Measurements from ENCODE around the gene CASKIN1.

CASKIN1 gene

DNA sequence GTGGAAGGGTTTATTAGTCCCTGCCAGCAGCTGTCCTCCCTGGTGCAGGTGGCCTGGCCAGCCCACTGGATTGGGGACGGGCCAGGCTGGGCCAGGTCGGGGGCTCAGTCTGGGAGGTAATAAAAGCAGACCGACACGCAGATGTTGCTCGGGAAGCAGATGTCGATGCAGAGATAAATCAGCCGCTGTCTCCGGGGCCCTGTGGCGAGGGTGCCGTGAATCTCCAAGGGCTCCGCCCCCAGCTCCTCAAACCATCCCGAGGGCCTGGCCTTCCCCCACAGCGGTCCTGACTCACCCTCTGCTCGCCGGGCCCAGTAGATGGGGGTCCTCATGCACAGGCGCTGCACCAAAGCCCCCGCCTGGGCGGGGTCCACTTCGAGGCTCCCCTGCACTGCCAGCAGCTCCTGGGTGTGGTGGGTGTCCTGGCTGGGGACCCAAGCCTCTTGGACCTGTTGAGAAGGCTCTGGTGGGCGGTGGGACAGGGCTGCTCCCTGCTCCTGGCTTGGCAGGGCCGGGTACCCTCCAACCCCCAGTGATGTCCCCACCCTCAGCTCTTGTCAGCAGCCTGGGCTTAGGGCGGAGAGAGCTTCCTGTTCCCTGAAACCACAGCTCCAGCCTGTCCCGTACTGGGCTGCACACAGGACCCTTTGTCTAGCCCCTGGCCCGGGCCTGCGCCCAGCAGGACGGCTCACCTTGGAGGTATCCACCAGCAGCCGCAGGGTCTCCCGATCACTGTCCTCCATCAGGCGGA, 13.0 kb upstream of the CASKIN1 start:
- Histone ChIP-seq H3K9me3 (ENCODE audit: insufficient read depth, low read length, severe bottlenecking) (no peaks in the 10 kb centered on the region), H3K4me2 (ENCODE audit: insufficient read depth, low read length) (no peak overlapping the region), H3K4me1 (ENCODE audit: insufficient read depth, low read length) (peaks cover 53% of the 10 kb centered on the region), H3K9ac (ENCODE audit: low read depth, low read length) (no peak overlapping the region), H3K27ac (ENCODE audit: low read length) (no peak overlapping the region), H2AFZ (ENCODE audit: low read depth, low read length) (no peak overlapping the region), H3K36me3 (ENCODE audit: insufficient read depth, low read length) (peaks cover 68% of the 10 kb centered on the region), H3K27me3 (ENCODE audit: insufficient read depth, low read length, poor library complexity) (no peaks in the 10 kb centered on the region), H3K79me2 (ENCODE audit: insufficient read depth, low read length) (peaks cover 60% of the 10 kb centered on the region), H4K20me1 (ENCODE audit: insufficient read depth, low read length) (peaks cover 29% of the 10 kb centered on the region), H3K4me3 (ENCODE audit: low read depth in 1 of 2, low read length in 2 of 2) (no peak overlapping the region)
- ATAC-seq (ENCODE audit: insufficient read depth, low read depth): no peak
- no peak for DNase-seq
- TF ChIP-seq, protein P1, sequence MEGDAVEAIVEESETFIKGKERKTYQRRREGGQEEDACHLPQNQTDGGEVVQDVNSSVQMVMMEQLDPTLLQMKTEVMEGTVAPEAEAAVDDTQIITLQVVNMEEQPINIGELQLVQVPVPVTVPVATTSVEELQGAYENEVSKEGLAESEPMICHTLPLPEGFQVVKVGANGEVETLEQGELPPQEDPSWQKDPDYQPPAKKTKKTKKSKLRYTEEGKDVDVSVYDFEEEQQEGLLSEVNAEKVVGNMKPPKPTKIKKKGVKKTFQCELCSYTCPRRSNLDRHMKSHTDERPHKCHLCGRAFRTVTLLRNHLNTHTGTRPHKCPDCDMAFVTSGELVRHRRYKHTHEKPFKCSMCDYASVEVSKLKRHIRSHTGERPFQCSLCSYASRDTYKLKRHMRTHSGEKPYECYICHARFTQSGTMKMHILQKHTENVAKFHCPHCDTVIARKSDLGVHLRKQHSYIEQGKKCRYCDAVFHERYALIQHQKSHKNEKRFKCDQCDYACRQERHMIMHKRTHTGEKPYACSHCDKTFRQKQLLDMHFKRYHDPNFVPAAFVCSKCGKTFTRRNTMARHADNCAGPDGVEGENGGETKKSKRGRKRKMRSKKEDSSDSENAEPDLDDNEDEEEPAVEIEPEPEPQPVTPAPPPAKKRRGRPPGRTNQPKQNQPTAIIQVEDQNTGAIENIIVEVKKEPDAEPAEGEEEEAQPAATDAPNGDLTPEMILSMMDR (IDR thresholded peaks at IDR 0.05; ENCODE audit: borderline replicate concordance, extremely low read depth, low read length, poor library complexity, severe bottlenecking): no peak
- no peak for TF ChIP-seq EZH2 (IDR thresholded peaks at IDR 0.05; ENCODE audit: borderline replicate concordance, low read depth, low read length, severe bottlenecking)

DNA sequence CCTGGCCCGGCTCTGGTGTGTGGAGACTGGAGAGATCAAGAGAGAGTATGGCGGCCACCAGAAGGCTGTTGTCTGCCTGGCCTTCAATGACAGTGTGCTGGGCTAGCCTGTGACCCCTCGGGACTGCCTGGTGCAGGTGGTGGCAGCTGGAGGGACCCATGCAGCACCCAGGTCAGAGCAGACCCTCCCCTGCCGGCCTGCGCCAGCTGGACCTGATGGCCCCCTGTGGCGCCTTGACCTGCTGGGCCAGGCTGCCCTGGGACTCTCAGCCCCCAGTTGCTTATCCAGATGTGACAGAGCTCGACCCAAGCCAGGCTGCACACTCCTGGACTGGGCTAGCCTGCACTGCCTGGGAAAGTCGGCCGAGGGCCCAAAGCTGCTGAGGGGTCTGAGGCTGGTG, 12.4 kb upstream of the CASKIN1 start:
- Histone ChIP-seq H3K27me3 (ENCODE audit: insufficient read depth, low read length, poor library complexity) (no peaks in the 10 kb centered on the region), H2AFZ (ENCODE audit: low read depth, low read length) (no peak overlapping the region), H3K4me1 (ENCODE audit: insufficient read depth, low read length) (peaks cover 56% of the 10 kb centered on the region), H3K36me3 (ENCODE audit: insufficient read depth, low read length) (peaks cover 68% of the 10 kb centered on the region), H4K20me1 (ENCODE audit: insufficient read depth, low read length) (peaks cover 28% of the 10 kb centered on the region), H3K9me3 (ENCODE audit: insufficient read depth, low read length, severe bottlenecking) (no peaks in the 10 kb centered on the region), H3K9ac (ENCODE audit: low read depth, low read length) (no peak overlapping the region), H3K4me3 (ENCODE audit: low read depth in 1 of 2, low read length in 2 of 2) (no peak overlapping the region), H3K79me2 (ENCODE audit: insufficient read depth, low read length) (peaks cover 53% of the 10 kb centered on the region), H3K27ac (ENCODE audit: low read length) (no peak overlapping the region), H3K4me2 (ENCODE audit: insufficient read depth, low read length) (no peak overlapping the region)
- TF ChIP-seq EZH2 (IDR thresholded peaks at IDR 0.05; ENCODE audit: borderline replicate concordance, low read depth, low read length, severe bottlenecking): no peak
- TF ChIP-seq, protein P1 (IDR thresholded peaks at IDR 0.05; ENCODE audit: borderline replicate concordance, extremely low read depth, low read length, poor library complexity, severe bottlenecking): no peak
- ATAC-seq (ENCODE audit: insufficient read depth, low read depth) (no peak), DNase-seq (no peak)

DNA sequence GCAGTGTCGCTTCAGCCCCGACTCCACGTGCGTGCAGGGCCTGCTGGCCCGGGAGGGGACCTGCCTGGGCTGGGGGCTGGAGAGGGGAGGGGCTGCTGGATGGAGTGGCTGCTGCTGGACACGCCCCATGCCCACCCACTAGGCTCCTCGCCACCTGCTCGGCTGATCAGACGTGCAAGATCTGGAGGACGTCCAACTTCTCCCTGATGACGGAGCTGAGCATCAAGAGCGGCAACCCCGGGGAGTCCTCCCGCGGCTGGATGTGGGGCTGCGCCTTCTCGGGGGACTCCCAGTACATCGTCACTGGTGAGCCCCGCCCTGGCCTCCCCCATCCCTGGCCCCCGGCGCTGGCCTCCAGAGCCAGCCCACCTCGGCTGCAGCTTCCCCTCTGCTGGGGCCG, 11.9 kb upstream of the CASKIN1 start:
- no peak for DNase-seq
- H3K79me2 ChIP-seq (ENCODE audit: insufficient read depth, low read length): peaks cover 49% of the 10 kb centered on the region

More for the DNA sequence above, 11.9 kb upstream of the CASKIN1 start:
- peaks cover 23% of the 10 kb centered on the region for H4K20me1 ChIP-seq (ENCODE audit: insufficient read depth, low read length)
- H3K4me3 ChIP-seq (ENCODE audit: low read depth in 1 of 2, low read length in 2 of 2): no peak overlapping the region
- H3K9me3 ChIP-seq (ENCODE audit: insufficient read depth, low read length, severe bottlenecking): no peaks in the 10 kb centered on the region
- peaks cover 51% of the 10 kb centered on the region for H3K4me1 ChIP-seq (ENCODE audit: insufficient read depth, low read length)
- ATAC-seq (ENCODE audit: insufficient read depth, low read depth): no peak
- H3K27me3 ChIP-seq (ENCODE audit: insufficient read depth, low read length, poor library complexity): no peaks in the 10 kb centered on the region
- peaks cover 63% of the 10 kb centered on the region for H3K36me3 ChIP-seq (ENCODE audit: insufficient read depth, low read length)
- no peak overlapping the region for H3K4me2 ChIP-seq (ENCODE audit: insufficient read depth, low read length)
- H3K27ac ChIP-seq (ENCODE audit: low read length): no peak overlapping the region
- no peak overlapping the region for H3K9ac ChIP-seq (ENCODE audit: low read depth, low read length)
- no peak for TF ChIP-seq EZH2 (IDR thresholded peaks at IDR 0.05; ENCODE audit: borderline replicate concordance, low read depth, low read length, severe bottlenecking)
- TF ChIP-seq, protein P1 (IDR thresholded peaks at IDR 0.05; ENCODE audit: borderline replicate concordance, extremely low read depth, low read length, poor library complexity, severe bottlenecking): no peak
- no peak overlapping the region for H2AFZ ChIP-seq (ENCODE audit: low read depth, low read length)

Measured in DND-41 (cell line).